NK-92 (cell line): ENCODE results near the gene BDKRB1.

Source experiments
- DNase-seq: peaks from one replicate; lab custom pipeline; 2025; ENCODE audit not compliant: unreplicated experiment; lab: John Stamatoyannopoulos, UW

BDKRB1 gene

DNA sequence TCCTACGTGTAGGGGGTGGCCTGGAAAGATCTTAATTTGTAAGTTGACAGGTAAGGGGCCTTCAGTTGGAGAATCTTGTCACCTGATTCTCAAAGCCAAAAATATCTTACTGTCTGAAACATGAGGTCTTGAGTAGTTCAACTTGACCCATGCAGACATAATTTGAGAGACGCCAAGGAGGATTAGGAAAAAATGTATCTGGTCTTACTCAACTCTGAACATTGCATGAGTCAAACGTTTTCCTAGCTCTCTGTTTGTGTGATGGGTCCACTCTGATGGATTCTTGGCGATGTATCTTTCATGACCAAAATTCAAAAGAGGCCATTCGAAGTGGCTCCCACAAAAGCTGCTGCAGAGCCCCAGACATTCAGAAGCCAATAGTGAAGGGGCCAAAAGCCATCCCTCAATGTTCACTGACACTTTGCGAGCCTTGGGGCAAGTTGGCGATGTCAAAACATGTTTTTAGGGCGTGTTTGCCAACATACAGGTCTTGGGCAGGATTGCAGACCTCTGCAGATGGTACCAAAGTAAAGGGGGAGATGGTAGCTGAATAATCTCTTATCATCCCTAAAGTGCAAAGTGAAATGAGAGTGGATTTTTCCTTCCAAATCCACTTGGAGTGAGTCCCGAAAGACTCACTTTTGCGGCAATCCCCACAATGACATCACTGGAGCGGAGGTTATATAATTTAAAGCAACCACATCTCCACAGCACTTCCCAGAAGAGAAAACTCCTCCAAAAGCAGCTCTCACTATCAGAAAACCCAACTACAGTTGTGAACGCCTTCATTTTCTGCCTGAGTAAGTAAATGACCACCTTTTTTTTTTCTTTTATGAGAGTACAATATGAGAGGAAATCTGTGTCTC, at the start of gene BDKRB1:
TSS of gene BDKRB1 (plus strand) at position 710 of the 866 bp plus-strand sequence. CDS start 7,473 bp downstream, outside the sequence.
- no peak for DNase-seq

DNA sequence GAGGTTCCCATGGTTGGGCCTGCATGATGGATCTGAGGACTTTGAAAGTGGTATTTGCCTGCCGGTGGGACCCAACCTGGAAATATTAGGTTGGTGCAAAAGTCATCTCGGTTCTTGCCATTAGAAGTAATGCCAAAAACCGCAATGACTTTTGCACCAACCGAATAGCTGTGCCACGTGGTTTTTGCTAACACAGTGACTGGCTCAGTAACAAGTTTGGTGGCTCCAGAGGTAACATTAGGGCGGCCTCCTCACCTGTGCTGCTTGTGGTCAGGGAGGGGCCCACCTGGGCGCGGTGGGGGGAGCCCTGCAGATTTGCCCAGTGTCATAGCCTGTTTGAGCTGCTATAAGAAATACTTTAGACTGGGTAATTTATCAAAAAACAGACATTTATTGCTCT, 49.5 kb upstream of the BDKRB1 start:
- no peak for DNase-seq

DNA sequence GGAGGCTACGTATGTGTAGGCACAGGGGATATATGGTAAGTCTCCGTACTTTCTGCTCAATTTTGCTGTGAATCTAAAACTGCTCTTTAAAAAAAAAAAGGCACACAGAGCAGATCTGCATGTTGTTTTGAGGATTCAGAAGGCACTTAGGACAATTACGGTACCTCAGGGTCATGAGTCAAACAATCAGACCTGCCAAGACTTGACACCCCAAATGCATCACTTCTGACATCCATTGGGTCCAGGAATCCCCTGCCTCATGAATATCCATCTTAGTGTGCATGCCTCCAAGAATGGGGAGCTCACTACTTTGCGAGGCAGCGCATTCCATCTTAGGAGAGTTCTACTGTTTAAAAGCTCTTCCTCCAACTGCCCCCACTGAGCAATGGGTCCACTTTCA, 48.3 kb upstream of the BDKRB1 start:
- no peak for DNase-seq

DNA sequence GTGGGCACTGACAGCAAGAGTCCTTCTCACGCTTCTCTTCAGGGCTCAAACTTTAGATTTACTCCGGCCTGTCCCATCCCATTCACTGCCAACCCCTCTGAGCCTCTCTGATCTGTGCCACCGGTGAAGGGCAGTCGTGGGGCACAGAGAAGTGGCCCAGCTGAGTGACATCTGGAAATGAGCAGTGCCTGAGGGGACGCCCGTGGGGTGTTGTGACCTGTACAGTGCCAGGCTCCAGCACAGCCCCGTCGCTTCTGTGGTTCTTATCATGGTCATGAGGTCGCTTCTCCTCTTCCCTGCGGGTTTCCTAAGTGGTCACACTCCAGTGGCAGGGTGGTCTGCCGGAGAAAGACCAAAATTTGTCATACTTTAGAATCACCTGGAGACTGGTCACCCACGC, 47.3 kb upstream of the BDKRB1 start:
- no peak for DNase-seq

DNA sequence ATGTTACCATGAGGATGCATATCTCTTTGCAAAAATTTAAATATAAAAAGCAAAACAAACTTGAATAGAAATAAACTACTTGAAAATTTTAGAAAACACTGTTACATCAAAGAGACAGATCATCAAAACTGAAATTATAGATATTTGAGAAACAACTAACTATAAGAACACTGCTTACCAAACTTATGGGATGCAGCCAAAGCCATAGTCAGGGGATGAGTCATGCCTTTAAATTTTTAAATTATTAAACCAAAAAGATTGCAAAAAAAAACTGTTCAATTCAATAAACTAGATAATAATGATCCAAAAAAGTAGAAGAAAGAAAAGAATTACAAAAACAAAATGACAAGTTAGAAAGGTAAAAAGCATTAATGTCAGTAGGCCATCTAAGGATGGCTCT, 43.9 kb upstream of the BDKRB1 start:
- DNase-seq: no peak

DNA sequence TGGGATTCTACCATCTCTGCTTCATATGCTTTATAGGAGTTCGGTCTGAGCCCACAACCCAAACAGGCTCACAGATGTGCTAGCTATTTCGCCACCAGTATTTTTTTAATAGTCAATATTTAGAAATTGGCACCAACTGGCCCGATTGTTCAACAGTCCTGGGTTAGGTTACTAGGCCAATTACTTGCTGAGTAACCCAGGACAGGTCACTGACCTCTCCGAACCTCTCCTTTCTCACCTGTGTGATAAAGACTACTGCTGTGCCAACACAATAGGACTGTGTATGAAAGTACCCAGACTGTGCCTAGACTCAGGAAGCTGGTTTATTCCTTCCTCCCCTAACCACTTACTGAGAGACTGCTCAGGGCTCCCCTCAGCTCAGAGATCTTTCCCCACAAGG, 43.1 kb upstream of the BDKRB1 start:
- no peak for DNase-seq

DNA sequence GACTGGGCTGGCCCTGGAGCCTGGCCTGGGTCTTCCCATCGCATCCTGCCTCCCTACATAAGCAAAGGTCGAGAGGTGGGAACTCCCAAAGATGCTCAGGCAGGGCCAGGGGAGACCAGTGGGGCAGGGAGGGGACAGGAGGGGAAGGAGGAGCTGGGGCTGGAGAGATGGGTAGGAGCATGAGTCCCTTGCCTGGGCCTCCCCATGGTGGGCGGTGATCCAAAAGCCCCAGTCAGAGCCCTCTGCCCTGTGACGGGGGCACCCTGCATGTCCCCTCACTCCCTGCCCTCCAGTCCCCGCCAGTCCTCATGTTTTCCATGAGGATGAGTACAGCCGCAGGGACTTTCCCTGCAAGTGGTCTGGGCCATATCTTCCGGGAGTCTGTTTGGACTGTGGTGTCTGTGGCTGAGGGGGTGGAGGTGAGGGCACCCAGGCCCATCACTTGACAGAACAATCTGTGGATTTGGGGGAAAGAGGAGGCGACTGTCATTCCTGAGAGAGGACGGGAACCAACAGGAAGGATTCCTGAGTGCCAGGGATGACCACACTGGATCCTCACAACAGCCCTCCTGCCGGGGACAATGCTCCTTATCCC, 42.0 kb upstream of the BDKRB1 start:
- no peak for DNase-seq

DNA sequence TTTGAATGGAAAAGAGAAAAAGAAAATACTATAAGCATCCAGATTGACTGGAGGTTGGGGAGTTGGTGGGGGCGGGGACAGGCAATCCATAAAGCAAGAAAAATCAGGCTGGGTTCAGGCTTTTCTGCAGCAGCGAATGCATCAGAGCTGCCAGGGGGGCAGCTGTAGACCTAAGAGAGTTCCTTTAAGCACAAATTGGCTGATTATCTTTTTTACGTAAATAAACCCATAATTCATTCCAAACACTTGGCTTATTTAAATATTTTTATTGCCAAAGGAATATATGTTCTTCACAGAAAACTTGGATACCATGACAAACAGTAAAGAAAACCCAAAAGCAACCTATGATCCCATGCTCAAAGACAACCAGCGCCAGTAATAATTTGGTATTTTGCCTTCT, 41.2 kb upstream of the BDKRB1 start:
- DNase-seq: no peak

DNA sequence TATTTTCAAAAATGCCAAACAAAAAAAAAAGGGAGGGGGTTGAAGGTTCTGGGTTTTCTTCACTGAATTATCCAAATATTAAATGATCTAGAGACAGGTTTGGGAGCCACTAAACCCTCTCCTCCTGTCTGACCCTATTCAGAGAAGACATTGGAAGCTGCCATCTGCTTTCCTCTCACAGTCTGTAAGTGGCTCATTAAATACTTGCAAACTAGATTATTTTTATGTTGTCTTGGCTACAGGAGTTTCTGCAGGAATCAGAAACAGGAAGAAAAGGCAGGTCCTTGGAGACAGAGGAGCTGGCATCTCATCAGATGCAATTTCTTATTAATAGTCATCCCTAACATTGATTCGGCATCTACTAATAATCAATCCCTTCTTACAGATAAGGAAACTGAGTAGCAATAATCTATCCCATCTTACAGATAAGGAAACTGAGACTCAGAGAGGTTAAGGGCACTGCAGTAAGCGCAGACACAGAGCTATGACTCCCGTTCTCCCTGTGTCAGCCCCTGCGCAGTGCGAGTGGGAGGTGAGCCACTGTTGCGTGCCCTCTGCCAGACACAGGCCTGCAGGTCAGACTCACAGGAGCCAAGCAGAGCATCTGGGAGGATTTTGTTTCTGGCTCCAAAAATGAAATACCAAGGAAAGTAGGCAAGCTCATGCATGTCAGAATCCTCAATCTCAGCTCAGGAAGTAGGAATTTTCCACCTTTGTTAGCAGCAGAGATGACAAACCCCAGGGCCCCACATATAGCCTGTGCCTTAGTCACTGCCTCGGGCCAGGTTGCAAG, 40.4 kb upstream of the BDKRB1 start:
- DNase-seq: no peak

DNA sequence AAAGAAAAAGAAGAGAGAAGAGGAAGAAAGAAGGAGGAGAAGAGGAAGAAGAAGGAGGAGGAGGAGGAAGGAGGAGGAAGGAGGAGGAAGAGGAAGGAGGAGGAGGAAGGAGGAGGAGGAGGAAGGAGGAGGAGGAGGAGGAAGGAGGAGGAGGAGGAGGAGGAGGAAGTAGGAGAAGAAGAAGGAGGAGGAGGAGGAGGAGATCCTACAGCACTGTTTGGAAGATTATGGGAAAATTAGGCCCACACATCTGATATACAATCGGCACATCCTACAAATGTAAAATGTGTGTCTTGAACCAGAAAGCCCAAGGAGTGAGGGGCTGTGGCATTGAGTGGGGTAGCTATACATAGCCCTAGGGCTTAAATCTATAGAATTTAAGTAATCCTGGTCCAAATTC, 39.4 kb upstream of the BDKRB1 start:
- DNase-seq: no peak

DNA sequence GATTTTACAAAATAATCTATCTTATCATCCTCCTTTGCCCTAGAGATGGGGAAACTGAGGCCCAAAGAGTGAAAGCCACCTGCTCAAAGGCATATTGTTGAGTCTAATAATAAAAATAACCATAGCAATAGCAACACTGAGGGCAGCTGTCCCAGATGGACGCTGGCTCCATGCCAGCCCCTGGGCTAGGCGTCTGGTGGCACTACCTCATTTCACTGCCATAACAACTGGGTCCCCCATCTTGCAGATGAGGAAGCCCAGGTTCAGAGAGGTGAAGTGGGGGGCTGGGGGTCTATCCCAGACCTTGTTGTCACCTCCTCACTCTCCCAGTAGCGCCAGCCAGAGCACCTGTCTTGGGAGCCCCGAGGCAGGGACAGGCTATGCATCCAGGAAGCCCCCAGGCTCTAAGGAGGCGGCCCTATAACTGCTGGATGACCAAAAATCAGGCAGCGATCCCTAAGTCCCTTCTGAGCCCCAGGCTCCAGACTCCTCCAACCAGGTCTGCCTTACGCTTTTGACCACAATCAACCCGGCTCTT, 38.6 kb upstream of the BDKRB1 start:
- no peak for DNase-seq

DNA sequence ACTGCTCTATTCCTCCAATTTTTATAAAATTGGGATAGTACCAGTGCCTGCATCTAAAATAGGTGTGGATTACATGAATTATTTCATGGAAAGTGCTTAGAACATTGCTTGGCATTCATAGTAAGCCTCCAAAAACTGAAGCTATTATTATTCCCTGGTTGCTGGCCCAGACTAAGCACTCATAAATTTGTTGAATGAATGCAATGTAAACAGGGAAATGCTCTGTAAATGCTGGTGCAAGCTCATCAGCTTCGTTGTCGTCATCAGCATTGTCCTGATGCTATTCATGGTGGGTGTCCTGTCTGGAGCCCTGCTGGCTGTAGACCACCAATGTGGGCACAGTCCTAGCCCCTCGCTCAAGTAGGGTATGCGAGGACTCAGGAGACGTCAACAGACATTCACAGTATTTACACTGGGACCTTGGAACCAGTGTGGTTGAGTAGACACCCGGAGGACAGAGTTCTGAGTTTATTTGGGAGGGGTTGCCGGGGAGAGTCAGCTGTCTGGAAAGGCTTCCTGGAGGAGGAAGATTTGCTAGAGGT, 34.8 kb upstream of the BDKRB1 start:
- DNase-seq: no peak

DNA sequence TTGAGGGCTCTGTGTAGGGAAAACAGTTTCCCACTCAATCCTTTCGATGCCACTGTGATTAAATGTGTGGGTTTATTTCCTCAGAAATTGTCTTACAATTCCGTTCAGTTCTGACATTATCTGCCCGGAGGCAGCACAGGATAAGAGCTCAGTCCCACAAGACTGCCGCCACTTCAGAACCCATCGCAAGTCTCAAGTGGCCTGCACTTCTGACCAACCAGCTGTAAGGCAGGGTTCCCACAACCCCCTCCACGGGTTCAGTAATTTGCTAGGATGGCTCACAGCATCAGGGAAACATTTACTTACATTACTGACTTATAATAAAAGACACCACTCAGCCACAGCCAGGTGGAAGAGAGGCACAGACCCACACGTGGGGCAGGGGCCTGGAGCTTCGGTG, 34.2 kb upstream of the BDKRB1 start:
- DNase-seq: no peak

DNA sequence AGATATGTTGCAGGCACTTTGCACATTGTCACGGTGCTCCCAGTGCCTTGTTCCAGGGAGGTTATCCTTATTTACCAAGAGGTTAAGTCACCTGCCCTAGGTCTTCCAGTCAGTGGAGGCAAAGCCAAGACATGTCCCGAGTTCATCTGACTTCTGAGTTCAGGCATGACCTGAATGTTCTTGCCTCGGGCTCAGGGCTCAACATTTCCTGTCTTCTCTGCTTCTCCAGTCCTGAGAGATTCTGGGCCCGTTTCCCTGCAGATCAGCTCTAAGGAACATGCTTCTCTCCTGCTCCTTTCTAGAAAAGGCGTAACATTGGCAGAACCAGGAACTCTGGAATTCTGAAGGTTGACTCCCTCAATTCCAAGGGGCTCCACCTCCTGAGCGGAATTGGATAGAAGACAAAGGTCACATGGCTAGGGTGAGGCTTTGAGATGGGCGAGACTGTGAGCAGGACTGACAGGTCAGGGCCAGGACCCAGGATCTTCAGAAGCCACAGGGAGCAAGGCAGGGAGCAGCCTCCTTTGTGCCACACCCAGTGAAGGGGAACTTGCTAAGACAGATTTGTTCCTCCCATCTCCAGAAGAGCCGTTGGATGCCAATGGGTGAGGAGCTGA, 31.4 kb upstream of the BDKRB1 start:
- DNase-seq: no peak

DNA sequence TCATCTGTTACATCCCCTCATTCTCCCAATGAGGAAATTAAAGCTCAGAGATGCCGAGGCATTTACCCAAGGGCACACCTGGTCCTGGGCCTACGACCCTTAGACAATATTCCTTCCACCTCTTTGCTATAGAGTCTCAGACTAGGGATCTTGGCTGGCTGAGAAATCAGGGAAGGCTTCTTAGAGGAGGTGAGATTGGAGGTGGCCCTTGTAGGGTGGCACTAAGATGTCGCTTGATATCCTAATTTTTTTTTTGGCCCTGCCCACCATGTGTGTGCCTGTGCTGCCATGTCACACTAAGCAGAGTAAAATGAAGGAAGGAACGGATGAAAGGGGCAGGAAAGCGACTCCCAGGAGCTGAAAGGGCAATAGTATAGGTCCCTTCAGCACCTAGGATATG, 30.8 kb upstream of the BDKRB1 start:
- DNase-seq: no peak

DNA sequence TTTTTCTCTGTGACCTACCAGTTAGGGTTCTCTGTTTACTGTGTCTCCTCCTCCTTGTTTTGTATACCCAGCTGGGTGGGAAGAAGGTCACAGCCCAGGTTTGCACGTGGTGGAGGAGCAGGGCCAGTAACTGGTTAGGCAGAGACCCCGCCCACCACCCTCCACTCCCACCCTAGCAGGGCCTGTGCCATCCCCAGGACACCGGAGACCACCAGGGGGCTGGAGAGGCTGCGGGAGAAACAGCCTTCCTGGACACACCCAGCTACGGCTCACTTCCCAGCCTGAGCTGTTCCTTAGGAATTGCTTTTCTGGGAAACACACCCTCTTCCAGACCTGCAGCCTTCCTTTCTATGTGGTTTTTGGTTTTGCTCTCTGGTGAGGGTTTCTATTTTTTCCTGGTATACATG, 30.3 kb upstream of the BDKRB1 start:
- no peak for DNase-seq

DNA sequence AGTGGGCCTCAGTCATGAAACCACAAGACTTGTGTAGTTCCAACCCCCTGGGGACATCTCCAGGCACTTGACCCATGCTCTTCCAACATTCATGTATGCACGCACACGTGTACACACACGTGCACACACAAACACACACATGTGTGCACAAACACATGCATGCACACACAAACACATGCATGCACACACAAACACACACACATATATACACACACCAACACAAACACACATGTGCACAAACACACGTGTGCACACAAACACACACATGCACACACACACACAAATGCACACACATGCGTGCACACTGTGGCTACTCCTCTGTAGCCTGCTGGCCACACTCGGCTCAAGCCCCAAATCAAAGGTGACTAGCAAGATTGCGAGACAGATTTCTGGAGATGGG, 28.6 kb upstream of the BDKRB1 start:
- DNase-seq: no peak

DNA sequence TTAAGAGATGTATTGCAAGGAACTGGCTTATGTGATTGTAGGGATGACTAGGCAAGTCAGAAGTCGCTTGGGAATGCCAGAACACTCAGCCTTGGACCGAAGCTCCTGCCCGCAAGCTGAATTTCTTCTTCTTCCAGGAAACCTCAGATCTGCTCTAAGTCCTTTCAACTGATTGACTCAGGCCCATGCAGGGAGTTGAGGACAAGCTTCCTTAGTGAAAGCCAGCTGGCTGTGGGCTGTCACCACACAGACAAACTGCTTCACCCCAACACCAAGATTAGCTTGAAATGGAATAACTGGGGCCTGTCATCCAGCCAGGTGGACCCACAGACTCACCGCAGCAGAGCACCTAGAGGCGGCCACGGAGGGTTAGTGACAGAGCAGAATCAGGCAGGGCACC, 26.7 kb upstream of the BDKRB1 start:
- no peak for DNase-seq

DNA sequence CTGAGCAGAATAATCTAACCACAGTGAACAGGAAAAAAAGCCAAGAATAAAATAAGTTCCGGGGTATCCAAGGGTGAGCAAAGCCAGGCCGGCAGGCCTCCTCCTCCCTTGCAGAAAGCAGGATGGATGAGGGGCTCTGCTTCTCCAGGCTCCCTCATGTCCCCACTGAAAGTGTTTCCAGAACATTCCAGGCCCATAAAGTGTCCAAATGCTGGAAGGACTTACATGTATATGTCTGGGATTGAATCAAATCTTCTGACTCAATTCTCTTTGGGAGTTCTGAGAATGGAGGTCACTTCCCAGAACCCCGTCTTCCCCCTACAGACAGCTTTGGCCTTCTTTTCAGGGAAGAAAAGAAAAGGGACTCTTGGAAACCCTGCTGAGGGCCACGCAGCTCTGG, 25.0 kb upstream of the BDKRB1 start:
- no peak for DNase-seq

DNA sequence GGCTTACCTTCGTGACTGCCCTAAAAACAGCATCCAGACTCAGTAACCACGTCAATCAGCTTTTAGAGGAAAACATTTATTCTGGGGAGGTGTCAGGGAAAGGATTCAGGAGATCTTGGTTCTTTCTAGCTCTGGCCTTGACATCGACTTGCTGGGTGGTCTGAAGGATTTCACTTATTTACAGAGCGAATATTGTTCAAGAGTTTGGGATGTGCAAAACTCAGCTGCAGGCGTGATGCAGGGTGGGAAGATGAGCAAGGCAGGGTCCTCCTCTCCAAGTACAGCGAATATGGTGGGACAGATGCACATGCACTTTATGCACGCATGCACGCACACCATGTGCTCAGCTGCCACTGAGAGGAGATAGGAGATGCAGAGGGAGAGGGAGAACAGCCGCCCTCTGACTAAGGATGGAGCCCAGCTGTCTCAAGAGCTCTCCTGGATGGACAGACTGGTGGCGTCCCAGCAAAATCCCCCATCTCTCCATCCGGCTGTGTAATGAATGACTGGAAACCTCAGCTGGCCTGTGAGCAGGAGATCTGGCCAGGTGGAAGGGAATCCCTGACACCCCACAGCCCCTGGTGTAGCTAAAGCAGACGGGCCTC, 24.4 kb upstream of the BDKRB1 start:
- DNase-seq: no peak

DNA sequence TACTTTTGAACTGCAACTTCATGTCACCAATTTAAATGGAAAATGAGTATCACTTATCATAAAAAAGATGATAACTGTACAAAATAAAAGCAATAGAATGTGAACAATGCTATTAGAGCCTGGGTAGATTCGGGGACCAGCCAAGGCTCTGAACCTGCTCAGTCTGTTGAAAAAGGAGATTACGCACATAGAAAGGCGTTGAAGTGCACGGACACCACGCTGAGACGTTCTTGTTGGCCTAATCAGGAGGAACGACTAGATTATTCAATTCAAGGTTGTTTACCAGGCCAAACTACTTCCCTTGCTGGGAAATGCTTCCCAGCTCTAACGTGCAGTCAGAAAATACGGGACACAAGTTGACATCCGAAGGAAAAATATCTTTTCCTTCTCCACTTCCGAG, 23.5 kb upstream of the BDKRB1 start:
- no peak for DNase-seq
